Neuronal stem cell (in vitro differentiated cells): ENCODE data around the gene PIGU.

Experiments
- DNase-seq: peaks from one replicate; pipeline ENCODE4 v3.0.0-alpha.2; 2013; ENCODE audit warnings: low spot score
- H2AFZ ChIP-seq: one replicate; pipeline ENCODE4 v1.6.1; 2013; ENCODE audit warnings: mild to moderate bottlenecking, low read length, inconsistent platforms
- H2AK5ac ChIP-seq: 2 replicates; pipeline ENCODE4 v1.6.1; 2013; ENCODE audit warnings: low read depth, mild to moderate bottlenecking, inconsistent platforms, low read length, moderate library complexity, mixed read lengths
- H2BK120ac ChIP-seq: 2 replicates; pipeline ENCODE4 v1.6.1; 2013; ENCODE audit warnings: low read depth, mild to moderate bottlenecking, inconsistent platforms, low read length, moderate library complexity, mixed read lengths
- H2BK12ac ChIP-seq: one replicate; pipeline ENCODE4 v1.6.1; 2013; ENCODE audit warnings: low read length, inconsistent platforms
- H2BK15ac ChIP-seq: 2 replicates; pipeline ENCODE4 v1.6.1; 2013; ENCODE audit warnings: mild to moderate bottlenecking, low read length, inconsistent platforms, mixed read lengths
- H2BK5ac ChIP-seq: one replicate; pipeline ENCODE4 v1.6.1; 2013; ENCODE audit warnings: inconsistent platforms, mild to moderate bottlenecking, low read length, moderate library complexity
- H3K14ac ChIP-seq: one replicate; pipeline ENCODE4 v1.6.1; 2013; ENCODE audit warnings: low read length, inconsistent platforms
- H3K18ac ChIP-seq: 2 replicates; pipeline ENCODE4 v1.6.1; 2013; ENCODE audit warnings: low read length, inconsistent platforms
- H3K23ac ChIP-seq: 2 replicates; pipeline ENCODE4 v1.6.1; 2013; ENCODE audit warnings: low read depth, mild to moderate bottlenecking, mixed read lengths, low read length, inconsistent platforms; ENCODE audit not compliant: poor library complexity
- H3K27ac ChIP-seq: replicated peaks from 3 replicates; pipeline ENCODE4 v1.5.1; 2013; ENCODE audit warnings: low read length, inconsistent platforms
- H3K27me3 ChIP-seq, 3 experiments: 2 replicates each; pipeline ENCODE4 v1.6.1; 2013; ENCODE audit warnings: low read length in 3 of 3, mild to moderate bottlenecking in 2 of 3, inconsistent platforms in 1 of 3, low read depth in 1 of 3, mixed read lengths in 1 of 3, moderate library complexity in 1 of 3; ENCODE audit not compliant: control insufficient read depth in 3 of 3, insufficient read depth in 3 of 3
- H3K36me3 ChIP-seq, 2 donors: replicated peaks in 1 of 2; 2 replicates each; pipeline ENCODE4 v1.6.1; 2013; ENCODE audit warnings: low read length in 2 of 2; ENCODE audit not compliant: control insufficient read depth in 2 of 2, insufficient read depth in 2 of 2
- H3K4ac ChIP-seq: 2 replicates; pipeline ENCODE4 v1.6.1; 2013; ENCODE audit warnings: inconsistent platforms, mild to moderate bottlenecking, low read length, moderate library complexity
- H3K4me1 ChIP-seq, 2 donors: 1 replicate in 1 of 2; 2 replicates in 1 of 2; pipeline ENCODE4 v1.6.1; 2013; ENCODE audit warnings: low read length in 2 of 2, low read depth in 1 of 2; ENCODE audit not compliant: control insufficient read depth in 2 of 2, insufficient read depth in 1 of 2
- H3K4me2 ChIP-seq: one replicate; pipeline ENCODE4 v1.6.1; 2013; ENCODE audit warnings: mild to moderate bottlenecking, low read length, inconsistent platforms; ENCODE audit not compliant: insufficient read depth, poor library complexity, severe bottlenecking
- H3K4me3 ChIP-seq, 2 donors: 2 replicates each; pipeline ENCODE4 v1.5.1; 2013; ENCODE audit warnings: low read length in 2 of 2, mild to moderate bottlenecking in 2 of 2, inconsistent platforms in 1 of 2, moderate library complexity in 1 of 2
- H3K79me1 ChIP-seq: one replicate; pipeline ENCODE4 v1.6.1; 2013; ENCODE audit warnings: low read depth, mild to moderate bottlenecking, inconsistent platforms, low read length, moderate library complexity
- H3K9ac ChIP-seq: one replicate; pipeline ENCODE4 v1.6.1; 2013; ENCODE audit warnings: mild to moderate bottlenecking, low read depth, low read length, inconsistent platforms; ENCODE audit not compliant: poor library complexity
- H3K9me3 ChIP-seq, 2 donors: replicated peaks in 1 of 2; 2 replicates each; pipeline versions ENCODE3 to v1.6.1; 2013; ENCODE audit warnings: low read length in 2 of 2, mild to moderate bottlenecking in 2 of 2, inconsistent platforms in 1 of 2, low read depth in 1 of 2, mixed read lengths in 1 of 2, moderate library complexity in 1 of 2; ENCODE audit not compliant: control insufficient read depth in 2 of 2, insufficient read depth in 1 of 2
- H4K8ac ChIP-seq: one replicate; pipeline ENCODE4 v1.6.1; 2013; ENCODE audit warnings: low read depth, mild to moderate bottlenecking, inconsistent platforms, low read length, moderate library complexity
- H4K91ac ChIP-seq: one replicate; pipeline ENCODE4 v1.6.1; 2013; ENCODE audit warnings: low read length, low read depth, mild to moderate bottlenecking, inconsistent platforms; ENCODE audit not compliant: poor library complexity
- WGBS, 2 donors: extraction: QIAGEN DNeasy Blood & Tissue Kit; methylation state at CpG; one replicate each; pipeline ENCODE4 v1.1.7; 2013; ENCODE audit warnings: missing lambda C conversion rate in 2 of 2, mixed read lengths in 1 of 2; ENCODE audit not compliant: insufficient read length in 2 of 2, insufficient replicate concordance in 1 of 2; ENCODE audit errors: extremely low coverage in 2 of 2; 5-methylcytosine and 5-hydroxymethylcytosine counted together

Gene PIGU

GRCh38 chr20:34573541-34574300 lies 103.2 kb downstream of the PIGU start:
- Histone ChIP-seq H3K4me3 (no peak overlapping the region), H3K9ac (no peak overlapping the region), H3K79me1 (no peaks in the 10 kb centered on the region), H2BK15ac (no peak overlapping the region), H3K9me3 (no peaks in the 10 kb centered on the region), H3K4me1 (no peaks in the 10 kb centered on the region), H2BK120ac (no peak overlapping the region), H2AK5ac (no peak overlapping the region), H3K27me3 (no peaks in the 10 kb centered on the region), H2AFZ (no peak overlapping the region), H4K8ac (no peak overlapping the region), H3K14ac (no peak overlapping the region), H3K36me3 (peaks cover 10 to 55% of the 10 kb centered on the region in 2 donors), H3K4me2 (no peak overlapping the region), H3K18ac (no peak overlapping the region), H3K23ac (no peak overlapping the region), H3K27ac (no peak overlapping the region), H3K4ac (no peak overlapping the region), H2BK12ac (no peak overlapping the region), H4K91ac (no peak overlapping the region), H2BK5ac (no peak overlapping the region)
- DNase-seq: no peak
- WGBS, 2 donors: no CpG with 5 or more reads among the region's 7 CpGs

- no peak overlapping the region for H2BK120ac ChIP-seq
- no peaks in the 10 kb centered on the region for H3K79me1 ChIP-seq
- H2BK5ac ChIP-seq: no peak overlapping the region
- H3K36me3 ChIP-seq: peaks cover 10 to 53% of the 10 kb centered on the region in 2 donors
- no peak overlapping the region for H2AK5ac ChIP-seq
- H3K4me1 ChIP-seq: peaks cover 3 to 10% of the 10 kb centered on the region in 2 donors
- no peak overlapping the region for H3K9ac ChIP-seq
- H2BK15ac ChIP-seq: no peak overlapping the region
- H3K4me3 ChIP-seq: no peak overlapping the region
- H3K14ac ChIP-seq: no peak overlapping the region
- no peak for DNase-seq
- no peaks in the 10 kb centered on the region for H3K27me3 ChIP-seq
- no peak overlapping the region for H4K91ac ChIP-seq
- no peaks in the 10 kb centered on the region for H3K9me3 ChIP-seq
- no peak overlapping the region for H2BK12ac ChIP-seq
- no CpG with 5 or more reads among the region's 5 CpGs for WGBS, 2 donors
- no peak overlapping the region for H3K27ac ChIP-seq
- no peak overlapping the region for H4K8ac ChIP-seq
- H3K23ac ChIP-seq: no peak overlapping the region
- no peak overlapping the region for H3K4ac ChIP-seq
- no peak overlapping the region for H2AFZ ChIP-seq
- H3K18ac ChIP-seq: no peak overlapping the region
- no peak overlapping the region for H3K4me2 ChIP-seq
Observed at GRCh38 chr20:34571753-34572152, 105.1 kb downstream of the PIGU start.

- Histone ChIP-seq H2BK120ac (no peak overlapping the region), H3K79me1 (no peaks in the 10 kb centered on the region), H3K36me3 (peaks cover 10 to 53% of the 10 kb centered on the region in 2 donors), H2BK12ac (no peak overlapping the region), H4K8ac (no peak overlapping the region), H2AK5ac (no peak overlapping the region), H3K9ac (no peak overlapping the region), H2AFZ (no peak overlapping the region), H3K9me3 (no peaks in the 10 kb centered on the region), H3K4ac (no peak overlapping the region), H3K14ac (no peak overlapping the region), H3K4me1 (peaks cover 3 to 15% of the 10 kb centered on the region in 2 donors), H3K18ac (no peak overlapping the region), H3K27ac (no peak overlapping the region), H3K4me2 (no peak overlapping the region), H3K23ac (no peak overlapping the region), H3K4me3 (no peak overlapping the region), H2BK5ac (no peak overlapping the region), H2BK15ac (no peak overlapping the region), H4K91ac (no peak overlapping the region), H3K27me3 (no peaks in the 10 kb centered on the region)
- no peak for DNase-seq
- WGBS, 2 donors: no CpG with 5 or more reads among the region's 3 CpGs
Observed at GRCh38 chr20:34570859-34571306, 106.0 kb downstream of the PIGU start.

GRCh38 chr20:34569598-34569997 lies 107.3 kb downstream of the PIGU start:
- no peak overlapping the region for H2BK5ac ChIP-seq
- peaks cover 10 to 52% of the 10 kb centered on the region in 2 donors for H3K36me3 ChIP-seq
- H3K9ac ChIP-seq: no peak overlapping the region
- H3K4me1 ChIP-seq: peaks cover 6 to 15% of the 10 kb centered on the region in 2 donors
- no peak overlapping the region for H3K18ac ChIP-seq
- no peak overlapping the region for H2BK15ac ChIP-seq
- DNase-seq: no peak
- H3K9me3 ChIP-seq: peaks cover 0 to 3% of the 10 kb centered on the region in 2 donors
- no peak overlapping the region for H2AK5ac ChIP-seq
- H3K23ac ChIP-seq: no peak overlapping the region
- no peak overlapping the region for H2BK12ac ChIP-seq
- no peak overlapping the region for H3K4me3 ChIP-seq
- H3K27me3 ChIP-seq: peaks cover 0 to 2% (median 0%) of the 10 kb centered on the region in 3 experiments
- no CpG with 5 or more reads among the region's 2 CpGs for WGBS, 2 donors
- no peak overlapping the region for H2AFZ ChIP-seq
- H4K91ac ChIP-seq: no peak overlapping the region
- no peak overlapping the region for H3K4me2 ChIP-seq
- no peak overlapping the region for H2BK120ac ChIP-seq
- H3K27ac ChIP-seq: no peak overlapping the region
- H3K14ac ChIP-seq: no peak overlapping the region
- H3K4ac ChIP-seq: no peak overlapping the region
- no peak overlapping the region for H4K8ac ChIP-seq
- H3K79me1 ChIP-seq: no peaks in the 10 kb centered on the region
